DOHH2 (cell line): ENCODE results near the gene ACSF3.

Experiments used
- EZH2phosphoT487 ChIP-seq: fragments of 200-600 bp; sonication (generic); IDR thresholded peaks from 2 replicates; pipeline ENCODE4 v1.6.1; 2017; ENCODE audit warnings: borderline replicate concordance, mild to moderate bottlenecking, antibody characterized with exemption, low read length, moderate library complexity, mixed read lengths
- TF ChIP-seq, protein P1 (sequence below): fragments of 200-600 bp; sonication (generic); IDR thresholded peaks from one replicate; pipeline ENCODE4 v1.5.1; 2014; ENCODE audit warnings: antibody characterized with exemption, mild to moderate bottlenecking, low read depth, low read length; ENCODE audit not compliant: poor library complexity, severe bottlenecking

DNA sequence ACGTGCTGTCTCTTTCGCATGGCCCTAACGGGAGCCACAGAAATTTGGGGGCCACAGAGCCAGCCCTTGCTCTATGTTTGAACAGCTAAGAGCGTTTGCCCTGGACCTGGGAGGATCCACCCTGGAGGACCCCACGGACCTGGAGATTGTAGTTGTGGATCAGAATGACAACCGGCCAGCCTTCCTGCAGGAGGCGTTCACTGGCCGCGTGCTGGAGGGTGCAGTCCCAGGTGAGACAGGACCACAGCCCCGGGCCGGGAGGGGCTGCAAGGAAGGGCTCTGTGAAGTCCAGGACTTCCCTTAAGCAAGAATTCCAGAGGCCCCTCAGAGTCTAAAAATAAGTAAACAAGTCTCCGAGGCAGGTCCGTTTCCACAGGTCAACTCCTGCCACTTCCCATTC is 89.8 kb downstream of the ACSF3 start:
- TF ChIP-seq, protein P1, sequence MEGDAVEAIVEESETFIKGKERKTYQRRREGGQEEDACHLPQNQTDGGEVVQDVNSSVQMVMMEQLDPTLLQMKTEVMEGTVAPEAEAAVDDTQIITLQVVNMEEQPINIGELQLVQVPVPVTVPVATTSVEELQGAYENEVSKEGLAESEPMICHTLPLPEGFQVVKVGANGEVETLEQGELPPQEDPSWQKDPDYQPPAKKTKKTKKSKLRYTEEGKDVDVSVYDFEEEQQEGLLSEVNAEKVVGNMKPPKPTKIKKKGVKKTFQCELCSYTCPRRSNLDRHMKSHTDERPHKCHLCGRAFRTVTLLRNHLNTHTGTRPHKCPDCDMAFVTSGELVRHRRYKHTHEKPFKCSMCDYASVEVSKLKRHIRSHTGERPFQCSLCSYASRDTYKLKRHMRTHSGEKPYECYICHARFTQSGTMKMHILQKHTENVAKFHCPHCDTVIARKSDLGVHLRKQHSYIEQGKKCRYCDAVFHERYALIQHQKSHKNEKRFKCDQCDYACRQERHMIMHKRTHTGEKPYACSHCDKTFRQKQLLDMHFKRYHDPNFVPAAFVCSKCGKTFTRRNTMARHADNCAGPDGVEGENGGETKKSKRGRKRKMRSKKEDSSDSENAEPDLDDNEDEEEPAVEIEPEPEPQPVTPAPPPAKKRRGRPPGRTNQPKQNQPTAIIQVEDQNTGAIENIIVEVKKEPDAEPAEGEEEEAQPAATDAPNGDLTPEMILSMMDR = no peak
- no peak for TF ChIP-seq EZH2phosphoT487
